HG03575 (cell line): ENCODE results near the gene GPR75.
"Not testable (repeated sequence)": the region's sequence is repeated elsewhere in the genome, so short reads cannot be mapped to it uniquely, and the experiment has no call there.

Experiments
- ATAC-seq: cut with Tn5 transposase; IDR thresholded peaks from one replicate; pipeline ENCODE4 v1.9.1; 2021; ENCODE audit not compliant: unreplicated experiment, insufficient number of reproducible peaks, low FRiP score; ENCODE audit errors: extremely low read depth

The GPR75 gene

GRCh38 chr2:53861824-53862223 lies 2.1 kb upstream of the GPR75 start:
- ATAC-seq = no peak

- no peak for ATAC-seq
Measured at GRCh38 chr2:53856272-53856671, 3.5 kb downstream of the GPR75 start.

GRCh38 chr2:53854678-53855077 lies 5.1 kb downstream of the GPR75 start:
- ATAC-seq = no peak

GRCh38 chr2:53852532-53852931 lies 7.2 kb downstream of the GPR75 start:
- no peak for ATAC-seq

GRCh38 chr2:53851052-53851757 lies 8.6 kb downstream of the GPR75 start:
- ATAC-seq = not testable (repeated sequence)

GRCh38 chr2:53848062-53848461 lies 11.7 kb downstream of the GPR75 start:
- no peak for ATAC-seq

- no peak for ATAC-seq
Measured at GRCh38 chr2:53843595-53843994, 16.2 kb downstream of the GPR75 start.

- ATAC-seq = no peak
Measured at GRCh38 chr2:53842891-53843290, 16.9 kb downstream of the GPR75 start.

GRCh38 chr2:53841651-53842050 lies 18.1 kb downstream of the GPR75 start:
- ATAC-seq = not testable (repeated sequence)

- no peak for ATAC-seq
Measured at GRCh38 chr2:53840580-53840979, 19.2 kb downstream of the GPR75 start.

- not testable (repeated sequence) for ATAC-seq
Measured at GRCh38 chr2:53829980-53830290, 29.8 kb downstream of the GPR75 start.

- no peak for ATAC-seq
Measured at GRCh38 chr2:53829273-53829979, 30.3 kb downstream of the GPR75 start.

- ATAC-seq = no peak
Measured at GRCh38 chr2:53828331-53828730, 31.4 kb downstream of the GPR75 start.

GRCh38 chr2:53827398-53828175 lies 32.2 kb downstream of the GPR75 start:
- ATAC-seq = no peak

GRCh38 chr2:53826587-53827397 lies 33.0 kb downstream of the GPR75 start:
- no peak for ATAC-seq

- ATAC-seq = no peak
Measured at GRCh38 chr2:53826030-53826410, 33.7 kb downstream of the GPR75 start.

GRCh38 chr2:53823639-53824038 lies 36.1 kb downstream of the GPR75 start:
- not testable (repeated sequence) for ATAC-seq

- ATAC-seq = no peak
Measured at GRCh38 chr2:53821810-53822209, 38.0 kb downstream of the GPR75 start.

GRCh38 chr2:53820711-53821110 lies 39.1 kb downstream of the GPR75 start:
- ATAC-seq = no peak
